RPMI8226 (cell line): Measurements from ENCODE around the gene FNDC3B.
A peak's percentile ranks its signal among the peaks of the same experiment; 100 is the strongest.

Source experiments
- DNase-seq: peaks from one replicate; pipeline ENCODE4 v3.0.0-alpha.2; 2015

The FNDC3B gene

GRCh38 chr3:172195407-172195754 is 156.0 kb downstream of the FNDC3B start:
- no peak for DNase-seq

- no peak for DNase-seq
These were observed 158.0 kb downstream of the FNDC3B start for GRCh38 chr3:172197344-172197743.

- no peak for DNase-seq
These were observed 159.1 kb downstream of the FNDC3B start for GRCh38 chr3:172198428-172198827.

- DNase-seq: no peak
These were observed 160.5 kb downstream of the FNDC3B start for GRCh38 chr3:172199850-172200369.

- DNase-seq: peak; percentile 17
These were observed 161.9 kb downstream of the FNDC3B start for GRCh38 chr3:172201136-172201869.

GRCh38 chr3:172201870-172202236 is 162.5 kb downstream of the FNDC3B start:
- DNase-seq: no peak

- no peak for DNase-seq
These were observed 163.4 kb downstream of the FNDC3B start for GRCh38 chr3:172202797-172203196.

GRCh38 chr3:172203522-172204258 is 164.3 kb downstream of the FNDC3B start:
- DNase-seq: no peak

- DNase-seq: no peak
These were observed 165.3 kb downstream of the FNDC3B start for GRCh38 chr3:172204716-172205115.

GRCh38 chr3:172208586-172209332 is 169.4 kb downstream of the FNDC3B start:
- no peak for DNase-seq

- DNase-seq: no peak
These were observed 170.2 kb downstream of the FNDC3B start for GRCh38 chr3:172209333-172210321.

- no peak for DNase-seq
These were observed 171.0 kb downstream of the FNDC3B start for GRCh38 chr3:172210355-172210754.

- no peak for DNase-seq
These were observed 171.7 kb downstream of the FNDC3B start for GRCh38 chr3:172211123-172211522.

- DNase-seq: no peak
These were observed 173.8 kb downstream of the FNDC3B start for GRCh38 chr3:172213200-172213599.

GRCh38 chr3:172213904-172214303 is 174.5 kb downstream of the FNDC3B start:
- DNase-seq: no peak

GRCh38 chr3:172216267-172216666 is 176.9 kb downstream of the FNDC3B start:
- DNase-seq: no peak

GRCh38 chr3:172216911-172217310 is 177.5 kb downstream of the FNDC3B start:
- no peak for DNase-seq

GRCh38 chr3:172217877-172218276 is 178.5 kb downstream of the FNDC3B start:
- no peak for DNase-seq

- no peak for DNase-seq
These were observed 179.3 kb downstream of the FNDC3B start for GRCh38 chr3:172218350-172219323.

GRCh38 chr3:172219750-172220149 is 180.4 kb downstream of the FNDC3B start:
- no peak for DNase-seq

GRCh38 chr3:172221547-172221946 is 182.2 kb downstream of the FNDC3B start:
- DNase-seq: no peak
